ENCODE results near the gene CACNA1H.

The CACNA1H gene

DNA sequence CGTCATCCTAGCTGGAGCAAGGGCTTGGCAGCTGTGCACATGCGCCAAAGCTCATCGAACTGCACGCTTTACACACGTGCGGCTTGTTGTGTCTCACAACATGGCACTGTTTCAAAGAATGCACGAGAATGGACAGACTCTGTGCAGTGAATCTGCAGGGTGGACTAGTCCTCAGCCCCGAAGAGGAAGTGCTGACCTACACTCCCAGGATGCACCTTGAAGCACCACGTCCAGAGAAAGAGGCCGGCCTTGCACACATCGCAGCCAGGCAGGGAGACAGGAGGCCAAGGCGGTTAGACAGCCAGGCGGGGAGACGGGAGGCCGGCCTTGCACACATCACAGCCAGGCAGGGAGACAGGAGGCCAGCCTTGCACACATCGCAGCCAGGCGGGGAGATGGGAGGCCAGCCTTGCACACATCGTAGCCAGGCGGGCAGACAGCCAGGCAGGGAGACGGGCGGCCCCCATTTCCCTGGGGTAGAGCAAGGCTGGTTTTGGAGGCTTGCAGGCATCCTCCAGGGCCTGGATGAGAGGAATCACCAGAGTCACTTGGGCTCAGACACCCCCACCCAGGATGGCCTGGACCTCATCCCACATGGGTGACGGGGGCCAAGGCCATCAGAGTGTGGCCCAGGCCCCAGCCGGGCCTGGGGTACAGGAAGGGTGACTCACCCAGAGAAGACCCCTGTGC lies 9.0 kb upstream of the CACNA1H start:
- no peak for DNase-seq

GRCh38 chr16:1144476-1145382 lies 8.2 kb upstream of the CACNA1H start:
- DNase-seq: no peak

- DNase-seq: no peak
These were observed 7.4 kb upstream of the CACNA1H start for GRCh38 chr16:1145383-1146100.

DNA sequence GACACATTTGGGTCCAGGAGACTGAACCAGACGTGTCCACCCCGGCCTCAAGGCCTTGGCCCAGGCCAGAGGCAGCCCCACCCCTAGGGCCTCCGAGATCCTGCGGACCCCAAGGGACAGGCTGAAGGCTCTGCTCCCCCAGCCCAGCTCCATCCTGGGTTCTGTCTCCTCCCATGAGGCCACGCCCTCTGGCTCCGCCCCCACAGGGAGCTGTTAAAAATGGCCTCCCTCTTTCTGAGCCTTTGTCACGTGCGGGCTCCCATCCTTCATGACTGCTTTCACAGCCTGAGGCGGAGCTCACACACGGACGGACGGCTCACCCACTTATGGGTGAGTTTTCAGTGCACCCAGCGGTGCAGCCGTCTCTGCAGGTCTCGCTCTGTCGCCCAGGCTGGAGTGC lies 6.5 kb upstream of the CACNA1H start:
- no peak for DNase-seq

- no peak for DNase-seq
These were observed 5.9 kb upstream of the CACNA1H start for GRCh38 chr16:1147027-1147426.

DNA sequence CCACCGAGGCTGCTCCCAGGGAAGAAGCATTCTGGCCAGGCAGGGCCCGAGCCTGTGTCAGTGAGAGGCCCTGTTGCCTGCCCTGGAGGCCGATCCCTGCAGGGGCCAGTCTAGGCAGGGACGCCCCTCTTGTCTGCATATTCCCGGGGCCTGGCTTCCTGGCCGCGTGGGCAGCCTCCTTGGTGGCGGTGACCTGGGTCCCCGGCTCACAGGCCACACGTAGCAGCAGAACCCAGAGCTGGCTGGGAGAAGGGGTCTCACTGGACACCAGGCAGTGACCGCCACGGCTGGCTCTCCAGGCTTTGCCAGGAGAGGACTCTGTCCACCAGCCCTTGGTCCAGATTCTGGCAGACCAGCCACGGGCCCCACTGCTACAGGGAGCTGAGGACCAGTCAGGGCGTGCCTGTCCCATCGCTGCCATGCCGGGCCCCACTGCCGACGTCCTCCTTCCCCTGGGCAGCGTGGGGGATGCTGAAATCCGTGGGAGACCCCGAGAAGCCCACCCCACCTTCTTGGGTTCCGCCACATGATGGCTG lies 3.7 kb upstream of the CACNA1H start:
- DNase-seq: no peak

GRCh38 chr16:1150511-1150982 lies 2.4 kb upstream of the CACNA1H start:
- DNase-seq: peak; percentile 38

GRCh38 chr16:1151424-1152122 lies 1.3 kb upstream of the CACNA1H start:
- no peak for DNase-seq

DNA sequence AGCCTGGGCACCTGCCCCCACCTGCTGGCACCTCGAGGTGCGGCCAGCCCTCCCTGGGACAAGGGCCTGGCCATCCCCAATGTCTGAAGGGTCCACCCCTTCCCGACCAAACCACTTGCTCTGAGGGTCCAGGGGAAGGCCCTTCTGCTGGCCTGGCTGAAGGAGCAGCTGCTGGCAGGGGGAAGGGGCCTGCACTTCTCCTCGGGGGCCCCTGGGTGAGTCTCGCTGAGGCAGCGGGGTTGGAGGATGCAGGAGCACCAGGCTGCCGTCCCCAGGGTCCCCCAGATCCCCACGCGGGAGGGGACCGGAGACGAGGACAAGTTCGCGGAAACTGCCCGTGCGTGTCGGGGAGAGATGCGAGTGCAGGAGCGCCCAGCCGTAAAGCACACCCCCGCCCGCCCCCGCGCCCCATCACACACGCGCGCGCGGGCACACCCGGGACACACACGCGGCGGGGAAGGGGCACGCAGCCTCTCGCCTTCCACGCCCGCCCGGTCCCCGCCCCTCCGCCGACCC lies 725 bp upstream of the CACNA1H start:
- DNase-seq: peak; percentile 70

DNA sequence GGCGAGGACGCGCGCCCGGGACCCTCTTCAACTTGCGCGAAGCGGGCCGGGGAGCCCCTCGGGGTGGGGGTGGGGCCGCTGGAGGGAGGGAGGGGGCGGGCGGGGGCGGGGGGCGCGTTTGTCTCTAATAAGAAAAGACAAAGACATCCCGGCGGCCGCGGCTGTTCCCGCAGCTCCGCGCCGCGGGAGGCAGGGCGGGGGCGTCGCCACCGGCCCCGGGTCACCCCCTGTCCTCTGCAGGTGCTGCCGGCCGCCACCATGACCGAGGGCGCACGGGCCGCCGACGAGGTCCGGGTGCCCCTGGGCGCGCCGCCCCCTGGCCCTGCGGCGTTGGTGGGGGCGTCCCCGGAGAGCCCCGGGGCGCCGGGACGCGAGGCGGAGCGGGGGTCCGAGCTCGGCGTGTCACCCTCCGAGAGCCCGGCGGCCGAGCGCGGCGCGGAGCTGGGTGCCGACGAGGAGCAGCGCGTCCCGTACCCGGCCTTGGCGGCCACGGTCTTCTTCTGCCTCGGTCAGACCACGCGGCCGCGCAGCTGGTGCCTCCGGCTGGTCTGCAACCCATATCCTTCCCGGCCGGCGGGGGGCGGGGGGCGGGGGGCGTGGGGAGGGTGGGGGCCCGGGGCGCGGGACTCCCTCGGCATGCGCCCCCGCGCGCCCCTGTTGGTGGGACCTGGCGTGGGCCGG lies 714 bp downstream of the CACNA1H start:
- peak; percentile 9 for DNase-seq

GRCh38 chr16:1154291-1154886 lies 1.5 kb downstream of the CACNA1H start:
- peak; percentile 5 for DNase-seq

DNA sequence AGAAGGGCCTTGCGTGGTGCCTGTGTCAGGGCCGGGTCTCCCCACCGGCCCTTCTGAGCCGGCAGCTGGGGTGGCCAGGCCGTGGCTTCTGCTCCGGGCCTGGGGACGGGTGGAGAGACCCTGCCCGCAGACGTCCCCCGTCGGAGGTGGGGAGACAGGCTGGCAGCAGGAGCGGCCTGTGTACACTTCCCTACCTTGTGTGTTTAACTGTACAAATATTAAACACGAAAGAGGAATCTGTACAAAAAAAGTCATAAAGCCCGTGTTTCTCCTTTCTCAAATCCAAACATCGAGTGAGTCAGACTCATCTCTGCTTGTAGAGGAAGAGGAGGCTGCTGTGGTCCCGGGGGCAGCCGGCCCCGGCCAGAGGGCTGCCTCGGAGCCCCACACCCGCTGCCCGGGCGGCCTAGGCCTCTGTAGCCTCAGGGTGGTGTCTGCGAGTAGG lies 2.0 kb downstream of the CACNA1H start:
- no peak for DNase-seq

DNA sequence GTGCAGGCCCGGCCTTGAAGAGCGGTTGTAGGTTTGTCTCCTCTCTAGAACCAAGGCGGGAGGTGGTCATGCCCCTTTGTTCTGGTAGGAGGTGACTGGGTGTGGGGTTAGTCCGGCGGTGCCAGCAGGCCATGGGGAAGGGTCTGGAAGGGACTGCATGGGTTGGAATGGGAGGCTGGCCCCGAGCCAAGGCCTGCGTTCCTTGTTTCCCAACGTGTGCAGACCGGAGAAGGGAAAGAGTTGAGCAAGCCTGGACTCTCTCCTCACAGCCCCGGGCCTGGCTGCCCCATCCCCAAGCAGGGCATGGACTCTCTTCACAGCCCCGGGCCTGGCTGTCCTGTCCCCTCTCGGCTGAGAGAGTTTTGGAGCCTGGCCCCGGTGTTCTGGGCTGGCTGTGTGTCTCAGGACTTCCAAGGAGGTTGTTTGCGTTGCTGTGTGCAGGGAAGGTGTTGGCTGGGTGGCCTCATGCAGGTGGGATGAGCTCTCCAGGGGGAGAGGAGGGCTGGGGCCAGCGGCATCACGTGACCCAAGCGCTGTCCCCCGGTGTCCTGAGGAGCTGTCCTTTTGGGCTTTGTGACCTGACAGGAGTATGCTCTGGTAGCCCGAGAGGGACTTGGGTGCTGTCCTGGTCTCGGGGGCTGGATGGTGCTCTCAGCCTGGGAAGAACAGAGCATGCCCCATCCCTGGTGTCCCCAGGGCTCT lies 2.6 kb downstream of the CACNA1H start:
- DNase-seq: no peak

DNA sequence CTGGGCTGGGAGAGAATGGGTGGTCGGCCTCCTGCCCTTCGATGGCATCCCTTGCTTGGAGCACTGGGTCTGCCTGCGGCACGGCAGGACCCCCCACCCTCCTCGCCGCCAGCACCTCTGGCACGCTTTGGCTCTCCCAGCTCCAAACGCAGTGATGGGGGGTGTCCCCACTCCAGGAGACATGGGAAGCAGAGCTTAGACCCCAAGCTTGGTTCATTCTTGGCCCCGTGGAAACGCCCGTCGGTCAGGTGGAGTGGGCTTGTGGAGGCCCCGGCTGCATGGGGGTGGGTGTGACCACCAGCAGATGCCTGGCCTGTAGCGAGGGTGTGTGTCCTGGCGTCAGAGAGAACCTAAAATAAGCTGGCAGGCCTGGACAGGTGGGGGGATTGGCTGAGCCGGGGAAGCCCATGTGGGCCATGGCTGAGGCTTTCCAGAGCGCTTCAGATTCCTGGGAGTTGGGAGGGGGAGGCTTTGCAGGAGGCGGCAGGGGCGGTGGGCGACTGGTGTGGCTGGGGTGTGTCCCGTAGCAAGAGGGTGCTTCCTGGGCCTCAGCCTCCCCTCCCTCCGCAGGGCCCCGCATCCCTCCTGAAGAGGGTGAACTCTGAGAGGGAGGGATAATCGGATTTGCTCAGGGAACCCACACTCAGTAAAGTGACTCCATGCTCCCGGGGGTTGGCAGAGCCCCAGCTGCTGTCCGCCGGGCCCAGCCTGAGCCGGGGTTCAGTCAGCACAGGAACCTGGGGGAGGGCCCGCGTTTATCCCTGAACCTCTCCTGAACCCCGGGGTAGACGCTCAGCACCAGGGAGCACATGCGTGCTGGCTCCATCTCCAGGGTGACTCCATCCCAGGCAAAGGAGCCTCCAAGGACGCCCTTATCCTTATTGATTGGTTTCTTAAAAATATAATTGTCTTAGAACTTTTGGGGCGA lies 3.4 kb downstream of the CACNA1H start:
- no peak for DNase-seq

DNA sequence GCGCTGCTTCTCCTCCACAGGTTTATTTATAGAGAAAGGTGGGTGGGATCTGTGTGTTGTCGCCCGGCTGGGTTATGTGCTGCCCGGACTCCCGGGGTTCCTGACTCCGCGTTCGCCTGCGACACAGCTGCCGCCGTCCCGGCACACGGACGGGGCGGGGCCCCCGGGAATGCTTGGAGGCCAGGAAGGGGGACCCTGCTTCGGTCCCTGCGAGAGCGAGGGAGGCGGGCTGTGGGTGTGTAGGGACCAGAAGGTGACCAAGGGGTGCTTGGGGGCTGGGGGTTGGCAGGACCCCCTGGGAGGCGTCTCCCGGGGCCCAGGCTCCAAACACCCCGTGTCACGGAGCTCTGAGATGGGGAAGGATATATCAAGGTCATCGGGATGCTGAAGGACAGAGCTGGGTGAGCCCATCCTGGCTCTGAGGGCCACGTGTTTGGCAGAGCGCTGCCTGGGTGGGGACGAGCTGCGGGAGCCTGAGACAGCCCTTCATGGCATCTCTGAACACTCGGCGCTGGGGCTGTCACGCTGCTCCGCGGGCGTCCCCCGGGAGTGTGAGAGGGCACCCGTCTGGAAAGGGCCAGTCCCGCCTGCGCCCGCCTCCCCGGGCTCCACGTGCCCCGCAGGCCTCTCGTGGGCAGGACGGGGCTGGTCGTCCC lies 4.2 kb downstream of the CACNA1H start:
- no peak for DNase-seq

DNA sequence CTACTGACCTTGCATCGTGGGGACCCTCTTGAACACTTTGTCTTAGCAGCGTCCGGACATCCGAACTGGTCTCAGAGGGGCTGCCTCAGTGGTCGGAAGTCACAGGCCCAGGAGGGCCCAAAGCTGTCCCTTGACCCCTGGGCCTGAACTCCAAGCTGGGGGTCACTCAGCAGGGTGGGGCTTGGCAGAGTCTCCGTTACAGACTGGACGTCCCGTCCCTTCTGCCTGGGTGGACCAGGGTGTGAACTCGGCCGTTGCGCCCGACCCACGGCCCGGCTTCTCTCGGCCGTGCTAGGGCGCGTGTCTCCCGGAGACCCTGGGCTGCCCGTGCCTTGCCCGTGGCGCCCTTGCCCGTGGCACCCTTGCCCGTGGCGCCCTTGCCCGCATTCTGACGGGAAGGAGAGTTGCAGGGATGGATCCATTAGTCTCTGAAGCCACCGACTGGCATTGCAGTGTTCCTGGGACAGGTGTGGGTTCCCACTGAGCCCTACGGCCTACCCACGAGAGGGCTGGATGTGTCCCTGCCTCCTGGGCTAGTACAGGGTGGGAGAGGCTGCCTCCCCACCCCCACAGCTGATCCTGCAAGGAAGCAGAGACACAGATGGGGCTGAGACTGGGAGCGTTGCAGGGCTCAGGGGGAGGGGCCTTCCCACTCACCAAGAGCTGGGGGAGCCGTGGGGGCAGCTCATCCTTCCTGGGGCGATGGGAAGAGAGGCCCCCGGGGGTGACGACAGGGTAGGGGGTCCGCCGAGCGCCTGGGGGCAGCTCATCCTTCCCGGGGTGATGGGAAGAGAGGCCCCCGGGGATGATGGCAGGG lies 4.9 kb downstream of the CACNA1H start:
- DNase-seq: no peak

DNA sequence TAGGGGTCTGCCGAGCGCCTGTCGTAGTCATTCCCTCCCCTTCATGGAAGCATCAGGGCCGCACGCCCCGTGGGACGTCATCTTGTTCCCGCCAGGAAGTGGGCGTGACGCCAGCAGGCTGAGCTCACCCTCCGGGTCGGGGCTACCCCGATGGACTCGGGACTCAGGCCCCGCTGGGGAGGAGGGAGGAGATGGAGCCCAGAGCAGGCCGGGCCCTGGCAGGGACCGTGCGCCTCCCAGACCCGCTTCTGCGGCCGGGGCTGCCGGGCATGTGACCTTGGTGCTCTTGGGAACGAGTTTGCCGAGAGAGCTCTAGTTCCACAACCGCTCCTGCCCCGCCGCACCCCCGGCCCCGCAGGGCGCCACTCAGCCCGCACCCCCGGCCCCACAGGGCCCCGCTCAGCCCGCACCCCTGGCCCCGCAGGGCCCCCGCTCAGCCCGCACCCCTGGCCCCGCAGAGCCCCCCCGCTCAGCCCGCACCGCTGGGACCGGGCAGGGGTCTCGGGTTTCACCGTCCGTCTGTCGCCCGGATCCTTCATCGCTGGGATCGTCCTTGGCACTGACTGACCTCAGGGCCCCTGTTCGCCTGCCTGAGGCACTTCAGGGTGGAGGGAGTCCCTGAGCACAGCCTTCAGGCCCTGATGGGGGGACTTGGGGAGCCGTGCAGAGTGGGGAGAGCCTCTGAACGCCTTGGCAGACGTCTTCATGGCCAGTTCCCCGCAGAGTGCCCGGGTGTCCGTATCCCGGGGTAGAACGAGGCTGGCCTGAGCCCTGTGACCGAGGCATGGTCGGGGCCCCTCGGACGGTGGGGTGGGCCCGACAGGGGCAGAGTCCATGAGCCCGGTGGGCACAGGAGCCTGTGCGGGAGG lies 5.8 kb downstream of the CACNA1H start:
- no peak for DNase-seq
